Activated naive CD8-positive, alpha-beta T cell treated with anti-CD3 and anti-CD28 coated beads, Interleukin-2, amount 50 U/mL, for 24 hours (primary cell): Measurements from ENCODE around the gene SLC35C1.
"Not testable (repeated sequence)": the region's sequence is repeated elsewhere in the genome, so short reads cannot be mapped to it uniquely, and the experiment has no call there.

Experiments
- ATAC-seq: fragments of 150-1000 bp; cut with Tn5 transposase; one replicate; pipeline ENCODE4 v1.10.0; 2021
- DNase-seq: peaks from one replicate; pipeline ENCODE4 v3.0.0; 2021
- H3K27ac Mint-ChIP-seq: one replicate; pipeline ENCODE4 v1.8.0; 2021; ENCODE audit warnings: mild to moderate bottlenecking, mixed read lengths
- H3K27me3 Mint-ChIP-seq: one replicate; pipeline ENCODE4 v1.8.0; 2021; ENCODE audit warnings: mixed read lengths
- H3K36me3 Mint-ChIP-seq: one replicate; pipeline ENCODE4 v1.8.0; 2021; ENCODE audit warnings: low read depth, mixed read lengths
- H3K4me1 Mint-ChIP-seq: one replicate; pipeline ENCODE4 v1.8.0; 2021; ENCODE audit warnings: mixed read lengths
- H3K4me3 Mint-ChIP-seq: one replicate; pipeline ENCODE4 v1.8.0; 2021; ENCODE audit warnings: mild to moderate bottlenecking, moderate library complexity, mixed read lengths
- H3K9me3 Mint-ChIP-seq: one replicate; pipeline ENCODE4 v1.8.0; 2021; ENCODE audit warnings: mixed read lengths

Gene SLC35C1

DNA sequence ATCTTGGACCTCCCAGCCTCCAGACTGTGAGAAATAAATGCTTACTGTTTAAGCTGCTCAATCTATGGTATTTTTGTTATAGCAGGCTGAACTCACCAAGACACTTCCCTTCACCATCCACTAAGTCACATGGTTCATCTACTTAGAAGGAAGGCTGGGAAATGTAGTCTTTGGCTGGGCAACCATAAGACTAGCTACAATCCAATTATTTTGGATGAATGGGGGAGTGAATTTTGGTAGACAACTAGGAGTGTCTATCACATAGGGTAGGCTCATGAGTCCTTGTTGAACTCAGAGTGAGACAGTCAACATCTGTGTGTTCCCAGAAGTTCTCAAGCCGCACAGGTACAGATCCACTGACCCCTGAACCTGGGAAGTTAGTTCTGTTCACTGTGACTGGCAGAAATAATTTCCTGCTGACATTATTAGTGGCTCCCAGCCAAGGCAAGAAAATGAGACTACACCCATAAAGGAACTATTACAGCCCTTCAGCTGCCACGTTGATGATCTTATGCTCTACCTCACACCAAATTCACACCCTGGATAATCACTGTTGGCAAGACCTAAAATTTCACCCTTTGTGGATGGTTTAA lies 3.1 kb upstream of the SLC35C1 start:
- Mint-ChIP-seq H3K4me3 (no peak overlapping the region), H3K4me1 (peaks cover 15% of the 10 kb centered on the region), H3K27me3 (no peaks in the 10 kb centered on the region), H3K9me3 (no peaks in the 10 kb centered on the region), H3K36me3 (no peaks in the 10 kb centered on the region), H3K27ac (no peak overlapping the region)
- no peak for ATAC-seq
- no peak for DNase-seq

GRCh38 chr11:45802531-45803317 lies 2.2 kb upstream of the SLC35C1 start:
- no peak for DNase-seq
- no peaks in the 10 kb centered on the region for H3K9me3 Mint-ChIP-seq
- peaks cover 23% of the 10 kb centered on the region for H3K4me1 Mint-ChIP-seq
- H3K36me3 Mint-ChIP-seq: no peaks in the 10 kb centered on the region
- H3K4me3 Mint-ChIP-seq: peak overlapping the region; percentile 18
- no peak overlapping the region for H3K27ac Mint-ChIP-seq
- no peak for ATAC-seq
- H3K27me3 Mint-ChIP-seq: no peaks in the 10 kb centered on the region

DNA sequence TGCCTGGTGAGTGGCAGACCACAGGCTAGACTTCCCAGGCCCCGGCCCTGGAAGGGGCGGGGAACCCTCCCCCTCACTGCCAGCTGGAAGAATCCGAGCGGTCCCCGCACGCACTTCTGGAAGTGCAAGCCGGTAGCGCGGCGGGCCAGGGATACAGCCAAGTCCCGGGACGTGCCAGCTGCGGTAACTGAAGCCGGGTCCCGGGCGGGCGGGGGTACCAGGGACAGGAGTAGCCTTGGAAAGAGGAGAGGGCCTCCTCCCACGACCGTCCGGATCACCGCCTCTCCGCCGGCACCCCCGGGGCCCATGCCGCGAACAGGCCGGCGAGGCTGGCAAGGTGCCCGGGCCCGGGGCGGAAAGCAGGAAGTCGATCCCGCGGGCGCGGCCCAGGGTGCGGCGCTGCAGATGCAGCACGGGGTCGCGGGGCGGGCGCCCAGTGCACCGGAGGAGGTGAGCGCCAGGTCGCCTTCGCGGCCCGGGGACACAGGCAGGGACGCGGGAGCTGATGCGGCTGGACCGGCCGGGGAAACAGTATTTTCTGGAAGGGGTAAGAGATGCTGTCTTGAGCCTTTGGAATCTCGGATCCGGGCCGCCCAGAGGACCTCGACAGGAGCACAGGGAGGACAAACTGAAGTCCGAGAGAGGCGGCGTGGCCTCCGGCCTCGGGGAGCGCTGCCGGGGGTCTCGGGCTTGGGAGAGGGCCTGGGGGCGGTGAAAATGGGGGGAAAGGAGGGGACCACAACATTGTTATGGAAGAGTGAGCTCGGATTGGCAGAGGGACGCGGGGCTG lies 783 bp upstream of the SLC35C1 start:
- Mint-ChIP-seq H3K9me3 (no peaks in the 10 kb centered on the region), H3K36me3 (peaks cover 3% of the 10 kb centered on the region), H3K4me1 (peaks cover 31% of the 10 kb centered on the region), H3K27me3 (no peaks in the 10 kb centered on the region), H3K4me3 (peak overlapping the region; percentile 90), H3K27ac (peak overlapping the region; percentile 82)
- ATAC-seq (peak; percentile 21), DNase-seq (peak; percentile 75)

- Mint-ChIP-seq H3K36me3 (peaks cover 3% of the 10 kb centered on the region), H3K4me1 (peaks cover 36% of the 10 kb centered on the region), H3K4me3 (peak overlapping the region; percentile 90), H3K27ac (peak overlapping the region; percentile 90), H3K9me3 (no peaks in the 10 kb centered on the region), H3K27me3 (no peaks in the 10 kb centered on the region)
- peak; percentile 1 for ATAC-seq
- no peak for DNase-seq
Measured at GRCh38 chr11:45805305-45806071, 539 bp downstream of the SLC35C1 start.

- H3K4me3 Mint-ChIP-seq: peak overlapping the region; percentile 90
- DNase-seq (no peak), ATAC-seq (no peak)
- H3K36me3 Mint-ChIP-seq: peaks cover 3% of the 10 kb centered on the region
- no peaks in the 10 kb centered on the region for H3K9me3 Mint-ChIP-seq
- peaks cover 36% of the 10 kb centered on the region for H3K4me1 Mint-ChIP-seq
- peak overlapping the region; percentile 90 for H3K27ac Mint-ChIP-seq
- no peaks in the 10 kb centered on the region for H3K27me3 Mint-ChIP-seq
Measured at GRCh38 chr11:45806072-45806933, 1.4 kb downstream of the SLC35C1 start.

GRCh38 chr11:45806937-45807791 lies 2.2 kb downstream of the SLC35C1 start:
- Mint-ChIP-seq H3K9me3 (no peaks in the 10 kb centered on the region), H3K27ac (no peak overlapping the region), H3K4me1 (peaks cover 36% of the 10 kb centered on the region), H3K27me3 (no peaks in the 10 kb centered on the region), H3K36me3 (peaks cover 3% of the 10 kb centered on the region), H3K4me3 (peak overlapping the region; percentile 90)
- DNase-seq (no peak), ATAC-seq (no peak)

GRCh38 chr11:45807792-45808238 lies 2.9 kb downstream of the SLC35C1 start:
- H3K27ac Mint-ChIP-seq: no peak overlapping the region
- ATAC-seq (no peak), DNase-seq (no peak)
- H3K4me1 Mint-ChIP-seq: peaks cover 38% of the 10 kb centered on the region
- H3K36me3 Mint-ChIP-seq: peaks cover 3% of the 10 kb centered on the region
- no peaks in the 10 kb centered on the region for H3K27me3 Mint-ChIP-seq
- H3K4me3 Mint-ChIP-seq: peak overlapping the region; percentile 90
- H3K9me3 Mint-ChIP-seq: no peaks in the 10 kb centered on the region

DNA sequence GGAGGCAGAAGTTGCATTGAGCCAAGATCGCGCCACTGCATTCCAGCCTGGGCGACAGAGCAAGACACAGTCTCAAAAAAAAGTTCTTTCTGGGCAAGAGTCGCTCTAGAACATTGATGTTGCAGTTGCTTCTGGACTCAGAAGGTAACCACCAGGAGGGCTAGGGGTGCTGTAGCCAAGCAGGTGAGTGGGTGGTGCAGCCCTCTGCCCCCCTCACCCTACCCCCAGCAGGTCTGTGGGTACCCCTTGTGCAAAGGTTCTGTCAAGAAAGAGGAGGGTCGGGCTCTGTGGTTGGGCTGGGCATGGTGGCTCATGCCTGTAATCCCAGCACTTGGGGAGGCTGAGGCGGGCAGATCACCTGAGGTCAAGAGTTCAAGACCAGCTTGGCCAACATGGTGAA lies 3.5 kb downstream of the SLC35C1 start:
- H3K36me3 Mint-ChIP-seq, H3K27me3 Mint-ChIP-seq, DNase-seq, H3K9me3 Mint-ChIP-seq, H3K27ac Mint-ChIP-seq, ATAC-seq, H3K4me3 Mint-ChIP-seq: not testable (repeated sequence)
- H3K4me1 Mint-ChIP-seq: peaks cover 43% of the 10 kb centered on the region

DNA sequence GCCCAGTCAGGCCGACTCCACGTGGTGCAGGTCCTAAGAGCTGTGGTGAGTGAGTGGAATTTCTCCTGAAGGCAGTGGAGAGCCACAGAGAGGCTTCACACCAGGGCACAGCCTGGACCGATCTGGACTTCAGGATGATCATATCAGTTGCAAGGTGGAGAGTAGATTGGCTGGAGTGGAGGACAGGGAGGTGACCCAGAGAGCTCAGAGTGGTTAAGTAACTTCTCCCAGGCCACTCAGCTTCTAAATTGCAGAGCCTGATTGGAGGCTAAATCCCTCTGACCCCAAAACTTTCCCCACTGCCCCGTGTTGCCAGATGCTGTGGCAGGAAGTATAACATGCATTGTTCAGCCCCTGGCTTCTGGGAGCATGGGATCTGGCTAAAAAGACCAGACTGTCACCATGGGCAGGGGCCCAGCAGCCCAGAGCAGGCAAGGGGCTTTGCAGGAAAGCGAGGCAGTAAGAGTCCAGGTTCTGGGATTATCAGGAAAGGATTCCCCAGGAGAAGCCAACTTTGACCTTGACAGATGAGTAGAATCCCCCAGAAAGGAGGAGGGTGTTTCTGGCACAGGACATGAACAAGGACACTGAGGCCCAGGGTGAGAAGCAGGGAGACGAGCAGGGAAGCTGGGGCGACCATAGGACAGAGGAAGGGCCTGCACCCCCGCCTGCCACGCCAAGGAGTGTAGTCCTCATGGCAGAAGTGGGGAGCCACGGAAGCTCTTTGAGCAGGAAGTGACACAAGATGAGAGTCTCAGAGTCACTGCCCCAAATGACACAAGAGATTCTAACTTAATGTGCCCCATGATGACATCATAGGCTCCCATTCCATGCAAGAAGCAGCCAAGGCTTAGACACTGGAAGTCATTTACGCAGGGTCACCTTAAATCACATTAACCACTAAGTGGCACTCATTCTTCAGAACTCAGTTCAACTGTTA lies 4.8 kb downstream of the SLC35C1 start:
- no peaks in the 10 kb centered on the region for H3K9me3 Mint-ChIP-seq
- no peaks in the 10 kb centered on the region for H3K27me3 Mint-ChIP-seq
- no peak for DNase-seq
- peaks cover 3% of the 10 kb centered on the region for H3K36me3 Mint-ChIP-seq
- H3K27ac Mint-ChIP-seq: peak overlapping the region; percentile 5
- no peak for ATAC-seq
- H3K4me3 Mint-ChIP-seq: no peak overlapping the region
- H3K4me1 Mint-ChIP-seq: peaks cover 38% of the 10 kb centered on the region

GRCh38 chr11:45810431-45811108 lies 5.6 kb downstream of the SLC35C1 start:
- Mint-ChIP-seq H3K9me3 (no peaks in the 10 kb centered on the region), H3K36me3 (peaks cover 3% of the 10 kb centered on the region), H3K27me3 (no peaks in the 10 kb centered on the region), H3K27ac (no peak overlapping the region), H3K4me3 (no peak overlapping the region), H3K4me1 (peaks cover 38% of the 10 kb centered on the region)
- ATAC-seq: no peak
- DNase-seq: no peak

- ATAC-seq (no peak), DNase-seq (no peak)
- Mint-ChIP-seq H3K36me3 (peaks cover 3% of the 10 kb centered on the region), H3K27me3 (no peaks in the 10 kb centered on the region), H3K4me1 (peaks cover 35% of the 10 kb centered on the region), H3K9me3 (no peaks in the 10 kb centered on the region), H3K4me3 (no peak overlapping the region), H3K27ac (no peak overlapping the region)
Measured at GRCh38 chr11:45811109-45811435, 6.1 kb downstream of the SLC35C1 start.
